ENCODE measurements around the gene RGS3.

The RGS3 gene

GRCh38 chr9:113616621-113617496 lies 153.3 kb downstream of the RGS3 start:
- Histone ChIP-seq H3K4me3 (replicated peaks; ENCODE audit: low read depth, low read length) (no peak overlapping the region), H3K27me3 (replicated peaks; ENCODE audit: control insufficient read depth, insufficient read depth, low read length) (no peaks in the 10 kb centered on the region), H3K36me3 (ENCODE audit: control insufficient read depth, insufficient read depth, low read length) (no peaks in the 10 kb centered on the region)
- DNase-seq (ENCODE audit: extremely low read depth, insufficient read length) = no peak
- no peak for TF ChIP-seq CTCF (IDR thresholded peaks at IDR 0.05; ENCODE audit: insufficient read depth, low read length, poor library complexity, severe bottlenecking)

GRCh38 chr9:113617550-113617949 lies 154.0 kb downstream of the RGS3 start:
- TF ChIP-seq CTCF (IDR thresholded peaks at IDR 0.05; ENCODE audit: insufficient read depth, low read length, poor library complexity, severe bottlenecking) = no peak

GRCh38 chr9:113618836-113619490 lies 155.4 kb downstream of the RGS3 start:
- Histone ChIP-seq H3K4me3 (replicated peaks; ENCODE audit: low read depth, low read length) (no peak overlapping the region), H3K27me3 (replicated peaks; ENCODE audit: control insufficient read depth, insufficient read depth, low read length) (no peaks in the 10 kb centered on the region), H3K36me3 (ENCODE audit: control insufficient read depth, insufficient read depth, low read length) (no peaks in the 10 kb centered on the region)
- TF ChIP-seq CTCF (IDR thresholded peaks at IDR 0.05; ENCODE audit: insufficient read depth, low read length, poor library complexity, severe bottlenecking) = no peak
- no peak for DNase-seq (ENCODE audit: extremely low read depth, insufficient read length)

More at GRCh38 chr9:113617550-113617949, 154.0 kb downstream of the RGS3 start:
- no peak for DNase-seq (ENCODE audit: extremely low read depth, insufficient read length)
- Histone ChIP-seq H3K4me3 (replicated peaks; ENCODE audit: low read depth, low read length) (no peak overlapping the region), H3K27me3 (replicated peaks; ENCODE audit: control insufficient read depth, insufficient read depth, low read length) (no peaks in the 10 kb centered on the region), H3K36me3 (ENCODE audit: control insufficient read depth, insufficient read depth, low read length) (no peaks in the 10 kb centered on the region)

GRCh38 chr9:113619491-113620376 lies 156.2 kb downstream of the RGS3 start:
- Histone ChIP-seq H3K36me3 (ENCODE audit: control insufficient read depth, insufficient read depth, low read length) (no peaks in the 10 kb centered on the region), H3K27me3 (replicated peaks; ENCODE audit: control insufficient read depth, insufficient read depth, low read length) (no peaks in the 10 kb centered on the region), H3K4me3 (replicated peaks; ENCODE audit: low read depth, low read length) (no peak overlapping the region)
- no peak for TF ChIP-seq CTCF (IDR thresholded peaks at IDR 0.05; ENCODE audit: insufficient read depth, low read length, poor library complexity, severe bottlenecking)
- no peak for DNase-seq (ENCODE audit: extremely low read depth, insufficient read length)

- no peaks in the 10 kb centered on the region for H3K27me3 ChIP-seq (replicated peaks; ENCODE audit: control insufficient read depth, insufficient read depth, low read length)
- DNase-seq (ENCODE audit: extremely low read depth, insufficient read length) = no peak
- H3K4me3 ChIP-seq (replicated peaks; ENCODE audit: low read depth, low read length) = no peak overlapping the region
- no peaks in the 10 kb centered on the region for H3K36me3 ChIP-seq (ENCODE audit: control insufficient read depth, insufficient read depth, low read length)
- TF ChIP-seq CTCF (IDR thresholded peaks at IDR 0.05; ENCODE audit: insufficient read depth, low read length, poor library complexity, severe bottlenecking) = no peak
Measured at GRCh38 chr9:113620377-113621161, 157.0 kb downstream of the RGS3 start.

Data from GM06990 (cell line).